Mesendoderm (in vitro differentiated cells): ENCODE measurements around the gene CLASP2.

Experiments
- DNase-seq: peaks from one replicate; pipeline ENCODE4 v3.0.0; 2013
- H2AK5ac ChIP-seq: 2 replicates; pipeline ENCODE4 v1.6.1; 2013; ENCODE audit warnings: low read length, inconsistent platforms
- H2BK120ac ChIP-seq: 2 replicates; pipeline ENCODE4 v1.6.1; 2013; ENCODE audit warnings: low read depth, mild to moderate bottlenecking, low read length, moderate library complexity, mixed read lengths
- H2BK15ac ChIP-seq: replicated peaks from 2 replicates; pipeline ENCODE4 v1.6.1; 2013; ENCODE audit warnings: low read depth, mild to moderate bottlenecking, moderate library complexity
- H2BK5ac ChIP-seq: 2 replicates; pipeline ENCODE4 v1.6.1; 2013; ENCODE audit warnings: low read length, inconsistent platforms
- H3K18ac ChIP-seq: 2 replicates; pipeline ENCODE4 v1.6.1; 2013; ENCODE audit warnings: mild to moderate bottlenecking, low read length, mixed read lengths
- H3K23ac ChIP-seq: one replicate; pipeline ENCODE4 v1.6.1; 2013; ENCODE audit warnings: low read length
- H3K27ac ChIP-seq: 2 replicates; pipeline ENCODE4 v1.5.1; 2013; ENCODE audit warnings: low read depth, mild to moderate bottlenecking, inconsistent platforms, low read length, moderate library complexity
- H3K27me3 ChIP-seq: 2 replicates; pipeline ENCODE4 v1.6.1; 2013; ENCODE audit warnings: low read length, control low read depth, mild to moderate bottlenecking, inconsistent platforms; ENCODE audit not compliant: insufficient read depth, poor library complexity
- H3K36me3 ChIP-seq: 2 replicates; pipeline ENCODE4 v1.6.1; 2013; ENCODE audit warnings: low read length, inconsistent platforms; ENCODE audit not compliant: control insufficient read depth, insufficient read depth
- H3K4ac ChIP-seq: one replicate; pipeline ENCODE4 v1.6.1; 2013; ENCODE audit warnings: low read depth, mild to moderate bottlenecking, low read length, moderate library complexity
- H3K4me1 ChIP-seq: 2 replicates; pipeline ENCODE4 v1.6.1; 2013; ENCODE audit warnings: low read depth, low read length, inconsistent platforms; ENCODE audit not compliant: control insufficient read depth
- H3K4me2 ChIP-seq: 2 replicates; pipeline ENCODE4 v1.6.1; 2013; ENCODE audit warnings: low read length
- H3K4me3 ChIP-seq: 2 replicates; pipeline ENCODE4 v1.5.1; 2013; ENCODE audit warnings: mild to moderate bottlenecking, low read length
- H3K56ac ChIP-seq: one replicate; pipeline ENCODE4 v1.6.1; 2013; ENCODE audit warnings: low read length
- H3K79me1 ChIP-seq: 2 replicates; pipeline ENCODE4 v1.6.1; 2013; ENCODE audit warnings: low read length, inconsistent platforms
- H3K79me2 ChIP-seq: 2 replicates; pipeline ENCODE4 v1.6.1; 2013; ENCODE audit warnings: mild to moderate bottlenecking, low read length; ENCODE audit not compliant: control insufficient read depth, insufficient read depth
- H3K9ac ChIP-seq: 2 replicates; pipeline ENCODE4 v1.6.1; 2013; ENCODE audit warnings: low read length, inconsistent platforms
- H4K5ac ChIP-seq: one replicate; pipeline ENCODE4 v1.6.1; 2013; ENCODE audit warnings: low read length
- H4K8ac ChIP-seq: one replicate; pipeline ENCODE4 v1.6.1; 2013; ENCODE audit warnings: low read depth, mild to moderate bottlenecking, control low read depth, low read length, moderate library complexity
- WGBS: extraction: QIAGEN DNeasy Blood & Tissue Kit; methylation state at CpG from one replicate; pipeline ENCODE4 v1.1.7; 2013; ENCODE audit warnings: low lambda C conversion rate, missing lambda C conversion rate; ENCODE audit not compliant: insufficient coverage; ENCODE audit errors: extremely low coverage; 5-methylcytosine and 5-hydroxymethylcytosine counted together

The CLASP2 gene

DNA sequence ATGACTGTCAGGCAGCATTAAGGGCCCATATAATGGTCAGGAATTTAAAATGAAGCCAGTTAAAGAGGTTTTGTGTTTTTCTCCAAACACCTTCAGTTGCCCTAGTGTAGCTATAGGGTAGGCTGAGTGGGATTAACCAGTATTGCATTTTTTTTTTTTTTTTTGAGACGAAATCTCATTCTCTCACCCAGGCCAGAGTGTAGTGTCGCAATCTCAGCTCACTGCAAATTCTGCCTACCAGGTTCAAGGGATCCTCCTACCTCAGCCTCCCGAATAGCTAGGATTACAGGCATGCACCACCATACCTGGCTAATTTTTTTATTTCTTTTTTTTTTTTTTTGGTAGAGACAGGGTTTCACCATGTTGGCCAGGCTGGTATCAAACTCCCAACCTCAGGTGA, 7.0 kb downstream of the CLASP2 start:
- H4K8ac ChIP-seq = no peak overlapping the region
- no peaks in the 10 kb centered on the region for H3K36me3 ChIP-seq
- H3K79me1 ChIP-seq = peaks cover 8% of the 10 kb centered on the region
- no peak for DNase-seq
- no peak overlapping the region for H2BK15ac ChIP-seq
- H2BK5ac ChIP-seq = no peak overlapping the region
- no peaks in the 10 kb centered on the region for H3K27me3 ChIP-seq
- no peak overlapping the region for H3K18ac ChIP-seq
- WGBS = no CpG with 5 or more reads among the region's 3 CpGs
- no peak overlapping the region for H3K23ac ChIP-seq
- H3K4me3 ChIP-seq = no peak overlapping the region
- H3K9ac ChIP-seq = no peak overlapping the region
- no peak overlapping the region for H4K5ac ChIP-seq
- H3K4ac ChIP-seq = no peak overlapping the region
- H3K79me2 ChIP-seq = peaks cover 46% of the 10 kb centered on the region
- H3K4me2 ChIP-seq = no peak overlapping the region
- no peak overlapping the region for H2AK5ac ChIP-seq
- no peak overlapping the region for H2BK120ac ChIP-seq
- no peak overlapping the region for H3K56ac ChIP-seq
- H3K27ac ChIP-seq = no peak overlapping the region
- H3K4me1 ChIP-seq = peaks cover under 1% of the 10 kb centered on the region

DNA sequence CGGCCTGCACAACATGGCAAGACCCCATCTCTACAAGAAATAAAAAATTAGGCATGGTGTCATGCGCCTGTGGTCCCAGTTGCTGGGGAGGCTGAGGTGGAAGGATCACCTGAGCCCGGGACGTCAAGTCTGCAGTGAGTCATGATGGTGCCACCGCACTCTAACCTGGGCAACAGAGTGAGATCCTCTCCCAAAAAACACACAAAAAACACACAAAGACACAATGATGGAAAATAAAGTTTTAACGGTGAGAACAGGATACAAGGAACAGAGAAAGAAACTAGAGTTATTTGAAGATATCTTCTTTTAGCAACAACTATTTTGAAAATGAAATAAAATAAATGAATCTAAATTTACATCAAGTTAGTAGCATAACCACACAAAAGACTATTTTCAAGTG, 12.0 kb downstream of the CLASP2 start:
- WGBS = no CpG with 5 or more reads among the region's 6 CpGs
- H3K18ac ChIP-seq = no peak overlapping the region
- no peaks in the 10 kb centered on the region for H3K27me3 ChIP-seq
- H3K79me1 ChIP-seq = peaks cover 14% of the 10 kb centered on the region
- H4K8ac ChIP-seq = no peak overlapping the region
- H3K36me3 ChIP-seq = no peaks in the 10 kb centered on the region
- H3K79me2 ChIP-seq = peaks cover 42% of the 10 kb centered on the region
- no peak overlapping the region for H2BK15ac ChIP-seq
- no peak overlapping the region for H2BK120ac ChIP-seq
- H3K9ac ChIP-seq = no peak overlapping the region
- H3K4me3 ChIP-seq = no peak overlapping the region
- H2BK5ac ChIP-seq = no peak overlapping the region
- no peak for DNase-seq
- no peaks in the 10 kb centered on the region for H3K4me1 ChIP-seq
- H3K27ac ChIP-seq = no peak overlapping the region
- H3K4me2 ChIP-seq = no peak overlapping the region
- no peak overlapping the region for H3K23ac ChIP-seq
- H3K56ac ChIP-seq = no peak overlapping the region
- no peak overlapping the region for H2AK5ac ChIP-seq
- H3K4ac ChIP-seq = no peak overlapping the region
- no peak overlapping the region for H4K5ac ChIP-seq

DNA sequence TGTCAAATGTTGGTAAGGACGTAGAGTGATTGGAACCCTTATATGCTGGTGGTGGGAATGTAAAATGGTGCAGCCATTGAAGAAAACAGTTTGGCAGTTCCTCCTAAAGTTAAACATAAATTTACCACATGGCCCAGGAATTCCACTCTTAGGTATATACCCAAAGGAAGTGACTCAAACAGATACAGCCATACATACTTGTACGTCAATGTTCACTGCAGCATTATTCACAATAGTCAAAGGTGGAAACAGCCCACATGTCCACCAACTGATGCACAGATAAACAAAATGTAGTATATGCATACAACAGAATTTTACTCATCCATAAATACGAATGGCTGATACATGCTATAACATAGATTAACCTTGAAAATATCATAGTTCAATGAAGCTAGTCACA, 13.2 kb downstream of the CLASP2 start:
- Histone ChIP-seq H3K27ac (no peak overlapping the region), H3K27me3 (no peaks in the 10 kb centered on the region), H4K5ac (no peak overlapping the region), H3K79me2 (peaks cover 38% of the 10 kb centered on the region), H2AK5ac (no peak overlapping the region), H3K18ac (no peak overlapping the region), H3K79me1 (peaks cover 12% of the 10 kb centered on the region), H3K56ac (no peak overlapping the region), H2BK5ac (no peak overlapping the region), H2BK15ac (no peak overlapping the region), H3K23ac (no peak overlapping the region), H3K4me2 (no peak overlapping the region), H3K4me1 (no peaks in the 10 kb centered on the region), H3K4ac (no peak overlapping the region), H3K36me3 (no peaks in the 10 kb centered on the region), H3K4me3 (no peak overlapping the region), H2BK120ac (no peak overlapping the region), H3K9ac (no peak overlapping the region), H4K8ac (no peak overlapping the region)
- DNase-seq = no peak
- WGBS = no CpG with 5 or more reads among the region's 3 CpGs

- Histone ChIP-seq H3K79me2 (peaks cover 25% of the 10 kb centered on the region), H3K4ac (no peak overlapping the region), H3K18ac (no peak overlapping the region), H3K56ac (no peak overlapping the region), H3K9ac (no peak overlapping the region), H4K5ac (no peak overlapping the region), H3K4me2 (no peak overlapping the region), H3K79me1 (peaks cover 11% of the 10 kb centered on the region), H2BK15ac (no peak overlapping the region), H3K4me3 (no peak overlapping the region), H3K27ac (no peak overlapping the region), H2AK5ac (no peak overlapping the region), H3K23ac (no peak overlapping the region), H3K36me3 (no peaks in the 10 kb centered on the region), H3K27me3 (no peaks in the 10 kb centered on the region), H3K4me1 (no peaks in the 10 kb centered on the region), H4K8ac (no peak overlapping the region), H2BK120ac (no peak overlapping the region), H2BK5ac (no peak overlapping the region)
- no CpG with 5 or more reads among the region's 1 CpG for WGBS
- DNase-seq = no peak
Measured at GRCh38 chr3:33699275-33699674, 18.8 kb downstream of the CLASP2 start.

DNA sequence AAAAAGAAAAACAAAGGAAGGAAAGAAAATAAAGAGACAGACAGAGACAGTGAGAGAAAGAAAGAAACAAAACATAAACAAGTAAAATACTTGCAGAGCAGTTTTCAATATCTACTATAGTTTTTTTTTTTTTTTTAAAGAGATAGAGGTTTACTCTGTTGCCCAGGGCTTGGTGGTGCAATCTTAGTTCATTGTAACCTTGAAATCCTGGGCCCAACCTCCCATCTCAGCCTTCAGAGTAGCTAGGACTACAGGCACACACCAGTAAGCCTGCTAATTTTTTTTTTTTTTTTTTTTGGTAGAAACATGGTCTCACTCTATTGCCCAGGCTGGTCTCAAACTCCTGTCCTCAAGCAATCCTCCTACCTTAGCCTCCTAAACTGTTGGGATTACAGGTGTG, 23.1 kb downstream of the CLASP2 start:
- no peak overlapping the region for H3K27ac ChIP-seq
- no peak overlapping the region for H3K4me2 ChIP-seq
- H2BK120ac ChIP-seq = no peak overlapping the region
- H3K79me1 ChIP-seq = peaks cover 10% of the 10 kb centered on the region
- no peak overlapping the region for H3K4me3 ChIP-seq
- H3K4me1 ChIP-seq = no peaks in the 10 kb centered on the region
- H3K4ac ChIP-seq = no peak overlapping the region
- peaks cover 9% of the 10 kb centered on the region for H3K79me2 ChIP-seq
- no peak overlapping the region for H2AK5ac ChIP-seq
- no peak overlapping the region for H3K23ac ChIP-seq
- H3K36me3 ChIP-seq = no peaks in the 10 kb centered on the region
- H3K27me3 ChIP-seq = no peaks in the 10 kb centered on the region
- no peak overlapping the region for H4K5ac ChIP-seq
- no peak overlapping the region for H3K9ac ChIP-seq
- no peak for DNase-seq
- H3K18ac ChIP-seq = no peak overlapping the region
- no peak overlapping the region for H2BK5ac ChIP-seq
- no peak overlapping the region for H2BK15ac ChIP-seq
- H4K8ac ChIP-seq = no peak overlapping the region
- no peak overlapping the region for H3K56ac ChIP-seq

- Histone ChIP-seq H4K8ac (no peak overlapping the region), H3K27me3 (no peaks in the 10 kb centered on the region), H2BK5ac (no peak overlapping the region), H3K79me1 (peaks cover 3% of the 10 kb centered on the region), H3K23ac (no peak overlapping the region), H4K5ac (no peak overlapping the region), H3K56ac (no peak overlapping the region), H3K9ac (no peak overlapping the region), H2BK15ac (no peak overlapping the region), H2BK120ac (no peak overlapping the region), H3K4me2 (no peak overlapping the region), H3K4me1 (no peaks in the 10 kb centered on the region), H3K4ac (no peak overlapping the region), H3K79me2 (no peaks in the 10 kb centered on the region), H3K27ac (no peak overlapping the region), H3K4me3 (no peak overlapping the region), H2AK5ac (no peak overlapping the region), H3K18ac (no peak overlapping the region), H3K36me3 (no peaks in the 10 kb centered on the region)
- DNase-seq = no peak
- no CpG with 5 or more reads among the region's 2 CpGs for WGBS
Measured at GRCh38 chr3:33690341-33690740, 27.7 kb downstream of the CLASP2 start.
